A673 (cell line): ENCODE data around the gene ERFL. TPM values are rescaled to one million over a fixed set of nuclear protein-coding genes. Genes with fewer than 3 reads are reported as not detected.

ENCODE experiments used
- BruUV-seq: library from RNA; stranded (reverse); fragments of 400-500 nt; replicated peaks from 2 replicates; lab custom pipeline; 2021; lab: Mats Ljungman, UMichigan
- CTCF ChIA-PET: fragments of 300-600 bp; sonication (Branson Sonifier 250); formaldehyde crosslinking; loops from one replicate; lab custom pipeline; 2022; ENCODE audit warnings: antibody characterized with exemption; lab: Charles Lee
- POLR2A ChIA-PET: fragments of 300-600 bp; sonication (Branson Sonifier 250); formaldehyde crosslinking; loops from one replicate; lab custom pipeline; 2022; ENCODE audit warnings: antibody characterized with exemption; ENCODE audit not compliant: low non-redundant PET; lab: Charles Lee
- DNase-seq: peaks from one replicate; pipeline ENCODE4 v3.0.0-alpha.2; 2015; ENCODE audit warnings: low spot score
- H3K27ac ChIP-seq: fragments of 200-600 bp; sonication (generic); 2 replicates; pipeline ENCODE4 v1.5.1; 2016; ENCODE audit warnings: mixed run types, low read depth, mild to moderate bottlenecking, mixed read lengths, antibody characterized with exemption, low read length; ENCODE audit not compliant: poor library complexity, severe bottlenecking
- H3K27me3 ChIP-seq: fragments of 200-600 bp; sonication (generic); replicated peaks from 2 replicates; pipeline ENCODE4 v1.6.1; 2017; ENCODE audit warnings: mixed run types, low read depth, mild to moderate bottlenecking, mixed read lengths, antibody characterized with exemption, low read length; ENCODE audit not compliant: insufficient read depth, poor library complexity
- H3K36me3 ChIP-seq: fragments of 200-600 bp; sonication (generic); 2 replicates; pipeline ENCODE4 v1.6.1; 2016; ENCODE audit warnings: mixed run types, mild to moderate bottlenecking, mixed read lengths, antibody characterized with exemption, low read length; ENCODE audit not compliant: insufficient read depth, poor library complexity, severe bottlenecking
- H3K4me1 ChIP-seq: fragments of 200-600 bp; sonication (generic); 2 replicates; pipeline ENCODE4 v1.6.1; 2017; ENCODE audit warnings: mixed run types, mild to moderate bottlenecking, mixed read lengths, antibody characterized with exemption, low read length; ENCODE audit not compliant: insufficient read depth, poor library complexity, severe bottlenecking
- H3K4me3 ChIP-seq: fragments of 200-600 bp; sonication (generic); 2 replicates; pipeline ENCODE4 v1.5.1; 2016; ENCODE audit warnings: low read depth, mixed run types, mild to moderate bottlenecking, mixed read lengths, low read length; ENCODE audit not compliant: poor library complexity, severe bottlenecking
- H3K9me3 ChIP-seq: fragments of 200-600 bp; sonication (generic); 2 replicates; pipeline ENCODE4 v1.6.1; 2016; ENCODE audit warnings: mixed run types, low read depth, mild to moderate bottlenecking, mixed read lengths, antibody characterized with exemption, low read length; ENCODE audit not compliant: poor library complexity, severe bottlenecking
- CTCF ChIP-seq: fragments of 300-800, 200-600 bp; sonication (generic); conservative IDR thresholded peaks from 2 replicates; pipeline ENCODE4 v1.5.1; 2017; ENCODE audit warnings: low read depth, mild to moderate bottlenecking, antibody characterized with exemption, low read length, moderate library complexity, mixed read lengths
- EZH2 ChIP-seq: fragments of 200-600 bp; sonication (generic); IDR thresholded peaks from 2 replicates; pipeline ENCODE4 v1.6.1; 2017; ENCODE audit warnings: borderline replicate concordance, low read depth, mild to moderate bottlenecking, mixed read lengths, antibody characterized with exemption, low read length; ENCODE audit not compliant: poor library complexity, severe bottlenecking
- intact Hi-C: fragments of 100-400 bp; cut with micrococcal nuclease; formaldehyde crosslinking; loops from one replicate; pipeline ENCODE4 v1.10.0; 2022; ENCODE audit not compliant: unreplicated experiment
- total RNA-seq: library from RNA; stranded (reverse); gene quantifications from 2 replicates; pipeline ENCODE4 v1.2.3, GENCODE V29; 2021

ERFL gene
- total RNA-seq, 1 experiment from 2014 or later: 0.95 TPM

DNA sequence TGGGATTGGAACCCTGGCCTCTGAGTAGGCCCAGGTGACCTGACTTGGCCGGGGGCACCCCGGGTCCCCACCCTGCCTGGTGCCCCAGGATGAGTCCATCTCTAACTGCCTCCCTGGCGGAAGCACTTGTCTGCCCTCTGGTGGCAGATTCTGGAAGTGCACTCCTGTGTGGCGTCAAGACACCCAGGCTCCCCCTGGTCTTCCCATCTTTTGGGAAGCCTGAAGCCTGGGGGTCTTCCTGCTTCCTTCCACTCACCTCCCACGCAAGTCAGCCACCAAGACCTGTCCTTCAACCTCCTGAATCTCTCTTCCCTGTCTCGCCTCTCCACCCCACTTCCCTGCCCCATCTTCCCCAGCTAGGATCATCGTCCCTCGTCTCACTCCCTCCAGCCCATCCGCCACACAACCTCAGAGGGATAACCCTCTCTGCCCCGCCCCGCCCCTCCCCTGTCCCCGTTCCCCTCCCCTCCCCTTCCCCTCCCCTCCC lies 23.5 kb upstream of the ERFL start:
- peak; percentile 98 for TF ChIP-seq CTCF
- TF ChIP-seq EZH2: no peak
- Histone ChIP-seq H3K9me3 (no peaks in the 10 kb centered on the region), H3K27me3 (no peaks in the 10 kb centered on the region), H3K4me1 (no peaks in the 10 kb centered on the region), H3K36me3 (peaks cover 3% of the 10 kb centered on the region), H3K4me3 (no peak overlapping the region), H3K27ac (no peak overlapping the region)
- ChIA-PET POLR2A (no interaction called here), CTCF (interaction anchor here (0.6 to 1.9 kb wide), 3 partner anchors 9 to 335 kb away, joined by 3 to 8 read pairs (median 7); no protein-coding TSS in a partner anchor)
- intact Hi-C loops: loop anchor here (1.0 to 10.0 kb wide), 3 partner anchors 16 to 157 kb away; partner anchors contain the start of gene CEACAM3
- BruUV-seq: no TSS peak
- DNase-seq: peak; percentile 86

DNA sequence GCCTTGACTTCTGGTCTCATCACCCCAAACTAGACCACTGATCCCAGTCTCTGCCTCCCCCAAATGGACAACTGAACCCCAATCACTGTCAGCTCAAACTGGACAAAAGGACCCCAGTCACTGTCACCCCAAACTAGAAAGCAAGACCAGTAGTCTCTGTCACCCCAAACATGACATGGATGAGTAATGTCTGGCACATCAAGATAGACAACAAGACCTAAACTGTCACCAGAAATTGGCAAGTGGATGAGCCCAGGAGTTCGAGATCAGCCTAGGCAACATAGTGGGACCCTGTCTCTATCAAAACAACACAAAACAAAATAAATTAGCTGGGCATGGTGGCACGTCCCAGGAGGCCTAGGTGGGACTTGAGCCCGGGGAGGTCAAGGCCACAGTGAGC lies 18.8 kb upstream of the ERFL start:
- Histone ChIP-seq H3K9me3 (no peaks in the 10 kb centered on the region), H3K27me3 (no peaks in the 10 kb centered on the region), H3K27ac (no peak overlapping the region), H3K4me3 (no peak overlapping the region), H3K4me1 (no peaks in the 10 kb centered on the region), H3K36me3 (no peaks in the 10 kb centered on the region)
- ChIA-PET CTCF (no interaction called here), POLR2A (no interaction called here)
- BruUV-seq: no TSS peak
- TF ChIP-seq EZH2: no peak
- TF ChIP-seq CTCF: no peak
- DNase-seq: no peak
- intact Hi-C loops: no loop called here

DNA sequence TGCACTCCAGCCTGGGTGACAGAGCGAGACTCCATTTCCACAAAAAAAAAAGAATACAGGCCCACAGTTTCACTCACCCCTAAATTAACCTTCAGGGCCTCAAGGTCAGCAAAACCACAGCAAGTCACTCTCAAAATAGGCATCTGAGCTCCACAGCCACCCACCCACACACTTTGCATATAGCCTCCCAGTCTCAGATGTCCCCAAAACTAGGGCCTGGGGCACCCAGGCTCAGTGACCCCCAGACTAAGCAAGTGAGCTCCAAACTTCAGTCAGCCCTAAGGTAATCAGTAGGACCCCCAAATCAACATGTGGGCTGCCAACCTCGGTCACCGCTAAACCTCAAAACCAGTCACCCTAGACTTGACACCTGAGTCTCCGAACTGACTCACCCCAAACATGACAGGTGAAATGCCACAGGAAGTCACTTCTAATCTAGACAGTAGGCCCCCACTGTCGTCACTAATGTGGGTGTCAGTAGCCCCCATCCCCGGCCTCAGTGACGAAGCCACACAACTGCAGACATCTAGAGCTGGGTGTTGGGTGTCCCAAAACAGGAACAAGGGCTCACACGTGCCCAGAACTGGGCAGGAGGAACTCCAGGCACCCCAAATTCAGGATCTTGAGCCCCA lies 17.0 kb upstream of the ERFL start:
- H3K9me3 ChIP-seq: no peaks in the 10 kb centered on the region
- CTCF ChIA-PET: no interaction called here
- H3K4me1 ChIP-seq: no peaks in the 10 kb centered on the region
- no peaks in the 10 kb centered on the region for H3K27me3 ChIP-seq
- TF ChIP-seq EZH2 (no peak), CTCF (no peak)
- BruUV-seq: no TSS peak
- H3K27ac ChIP-seq: no peak overlapping the region
- intact Hi-C loops: no loop called here
- POLR2A ChIA-PET: no interaction called here
- H3K4me3 ChIP-seq: no peak overlapping the region
- no peak for DNase-seq
- H3K36me3 ChIP-seq: no peaks in the 10 kb centered on the region
